Chondrocyte (in vitro differentiated cells): Measurements from ENCODE around the gene KCNJ2. TPM values are rescaled to one million over a fixed set of nuclear protein-coding genes. Genes with fewer than 3 reads are reported as not detected.

Source experiments
- DNase-seq: peaks from one replicate; pipeline ENCODE4 v3.0.0; 2021; ENCODE audit warnings: mixed read lengths, low spot score
- H3K27ac Mint-ChIP-seq: one replicate; pipeline ENCODE4 v1.8.0; 2021; ENCODE audit warnings: mild to moderate bottlenecking, moderate library complexity, mixed read lengths; ENCODE audit not compliant: unreplicated experiment
- H3K27me3 Mint-ChIP-seq: 2 replicates; pipeline ENCODE4 v1.8.0; 2021; ENCODE audit warnings: low read depth, mixed read lengths
- H3K36me3 Mint-ChIP-seq: 2 replicates; pipeline ENCODE4 v1.8.0; 2021; ENCODE audit warnings: low read depth, mixed read lengths
- H3K4me1 Mint-ChIP-seq: 2 replicates; pipeline ENCODE4 v1.8.0; 2021; ENCODE audit warnings: low read depth, mild to moderate bottlenecking, mixed read lengths
- H3K4me3 Mint-ChIP-seq: one replicate; pipeline ENCODE4 v1.8.0; 2021; ENCODE audit warnings: mild to moderate bottlenecking, moderate library complexity, mixed read lengths; ENCODE audit not compliant: unreplicated experiment
- H3K9me3 Mint-ChIP-seq: 2 replicates; pipeline ENCODE4 v1.8.0; 2021; ENCODE audit warnings: low read depth, mixed read lengths
- total RNA-seq: library from RNA; stranded (reverse); gene quantifications from 3 replicates; pipeline ENCODE4 v1.2.1, GENCODE V29; 2021
- TF ChIP-seq, protein P1 (sequence below): fragments of 200-600 bp; sonication (generic); IDR thresholded peaks from 2 replicates; pipeline ENCODE4 v1.5.0; 2021; ENCODE audit warnings: antibody characterized with exemption, mild to moderate bottlenecking, moderate library complexity

The KCNJ2 gene
- total RNA-seq, 1 donor from 2014 or later, result 0.07 TPM

DNA sequence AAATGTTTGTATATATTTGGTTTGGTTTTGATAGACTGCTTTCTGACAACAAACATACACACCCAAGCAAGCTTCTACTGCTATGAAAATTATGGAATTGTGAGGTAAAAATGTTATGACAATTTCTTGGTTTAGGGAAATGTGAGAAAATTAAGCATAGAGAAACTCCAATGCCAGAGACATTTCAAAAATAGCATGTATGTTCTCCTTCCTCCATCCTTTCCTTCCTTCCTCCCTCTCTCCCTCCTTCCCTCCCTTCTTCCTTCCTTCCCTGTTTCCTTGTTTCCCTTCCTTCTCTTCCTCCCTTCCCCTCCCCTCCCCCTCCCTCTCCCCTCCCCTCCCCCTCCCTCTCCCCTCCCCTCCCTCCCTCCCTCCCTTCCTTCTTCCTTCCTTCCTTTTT, 14.9 kb downstream of the KCNJ2 start:
- H3K27ac Mint-ChIP-seq, result no peak overlapping the region
- no peaks in the 10 kb centered on the region for H3K27me3 Mint-ChIP-seq
- H3K4me1 Mint-ChIP-seq, result peaks cover 5% of the 10 kb centered on the region
- TF ChIP-seq, protein P1, sequence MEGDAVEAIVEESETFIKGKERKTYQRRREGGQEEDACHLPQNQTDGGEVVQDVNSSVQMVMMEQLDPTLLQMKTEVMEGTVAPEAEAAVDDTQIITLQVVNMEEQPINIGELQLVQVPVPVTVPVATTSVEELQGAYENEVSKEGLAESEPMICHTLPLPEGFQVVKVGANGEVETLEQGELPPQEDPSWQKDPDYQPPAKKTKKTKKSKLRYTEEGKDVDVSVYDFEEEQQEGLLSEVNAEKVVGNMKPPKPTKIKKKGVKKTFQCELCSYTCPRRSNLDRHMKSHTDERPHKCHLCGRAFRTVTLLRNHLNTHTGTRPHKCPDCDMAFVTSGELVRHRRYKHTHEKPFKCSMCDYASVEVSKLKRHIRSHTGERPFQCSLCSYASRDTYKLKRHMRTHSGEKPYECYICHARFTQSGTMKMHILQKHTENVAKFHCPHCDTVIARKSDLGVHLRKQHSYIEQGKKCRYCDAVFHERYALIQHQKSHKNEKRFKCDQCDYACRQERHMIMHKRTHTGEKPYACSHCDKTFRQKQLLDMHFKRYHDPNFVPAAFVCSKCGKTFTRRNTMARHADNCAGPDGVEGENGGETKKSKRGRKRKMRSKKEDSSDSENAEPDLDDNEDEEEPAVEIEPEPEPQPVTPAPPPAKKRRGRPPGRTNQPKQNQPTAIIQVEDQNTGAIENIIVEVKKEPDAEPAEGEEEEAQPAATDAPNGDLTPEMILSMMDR, result no peak
- H3K9me3 Mint-ChIP-seq, result no peaks in the 10 kb centered on the region
- no peaks in the 10 kb centered on the region for H3K36me3 Mint-ChIP-seq
- H3K4me3 Mint-ChIP-seq, result no peak overlapping the region
- DNase-seq, result no peak

GRCh38 chr17:70184770-70185169, 15.4 kb downstream of the KCNJ2 start:
- Mint-ChIP-seq H3K9me3 (no peaks in the 10 kb centered on the region), H3K27me3 (no peaks in the 10 kb centered on the region), H3K27ac (no peak overlapping the region), H3K4me1 (peaks cover 5% of the 10 kb centered on the region), H3K4me3 (no peak overlapping the region), H3K36me3 (no peaks in the 10 kb centered on the region)
- TF ChIP-seq, protein P1, result no peak
- DNase-seq, result no peak

DNA sequence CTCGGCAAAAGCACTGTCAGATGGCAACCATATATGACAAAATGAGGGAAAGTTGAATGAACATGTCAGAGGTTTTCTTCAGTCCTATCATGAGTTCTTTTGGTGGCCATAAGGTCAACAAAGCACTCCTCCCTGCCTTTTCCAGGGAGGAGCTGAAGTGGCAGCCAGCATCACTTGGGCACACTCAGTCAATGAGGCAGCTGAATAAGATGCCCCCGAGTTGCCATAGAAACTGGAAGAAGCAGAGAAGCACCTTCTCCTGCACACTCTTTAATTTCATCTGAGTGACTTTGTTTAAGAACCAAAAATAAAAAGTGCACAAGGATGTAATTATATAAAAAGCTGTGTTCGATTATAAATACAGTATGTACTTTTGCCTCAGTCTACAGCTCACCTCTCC, 16.0 kb downstream of the KCNJ2 start:
- H3K9me3 Mint-ChIP-seq, result no peaks in the 10 kb centered on the region
- peaks cover 5% of the 10 kb centered on the region for H3K4me1 Mint-ChIP-seq
- no peak overlapping the region for H3K4me3 Mint-ChIP-seq
- no peak overlapping the region for H3K27ac Mint-ChIP-seq
- H3K27me3 Mint-ChIP-seq, result no peaks in the 10 kb centered on the region
- TF ChIP-seq, protein P1, result no peak
- no peak for DNase-seq
- H3K36me3 Mint-ChIP-seq, result no peaks in the 10 kb centered on the region

GRCh38 chr17:70187383-70187782, 18.1 kb downstream of the KCNJ2 start:
- no peaks in the 10 kb centered on the region for H3K27me3 Mint-ChIP-seq
- no peak overlapping the region for H3K27ac Mint-ChIP-seq
- no peak for DNase-seq
- H3K9me3 Mint-ChIP-seq, result no peaks in the 10 kb centered on the region
- H3K4me3 Mint-ChIP-seq, result no peak overlapping the region
- H3K36me3 Mint-ChIP-seq, result no peaks in the 10 kb centered on the region
- H3K4me1 Mint-ChIP-seq, result peaks cover 5% of the 10 kb centered on the region
- TF ChIP-seq, protein P1, result no peak

GRCh38 chr17:70190959-70191805, 21.9 kb downstream of the KCNJ2 start:
- no peaks in the 10 kb centered on the region for H3K27me3 Mint-ChIP-seq
- H3K36me3 Mint-ChIP-seq, result no peaks in the 10 kb centered on the region
- no peaks in the 10 kb centered on the region for H3K4me1 Mint-ChIP-seq
- no peaks in the 10 kb centered on the region for H3K9me3 Mint-ChIP-seq
- TF ChIP-seq, protein P1, result no peak
- DNase-seq, result no peak
- no peak overlapping the region for H3K27ac Mint-ChIP-seq
- H3K4me3 Mint-ChIP-seq, result no peak overlapping the region
